ENCODE data around the gene CELSR1.

GRCh38 chr22:46458525-46458924 lies 78.9 kb downstream of the CELSR1 start:
- TF ChIP-seq TOX (CRISPR knock-in tag; IDR thresholded peaks at IDR 0.05; ENCODE audit: borderline replicate concordance) (no peak), ZFP3 (CRISPR knock-in tag; IDR thresholded peaks at IDR 0.05) (no peak), ESRRG (CRISPR knock-in tag; IDR thresholded peaks at IDR 0.05) (no peak), ZFP30 (CRISPR knock-in tag; IDR thresholded peaks at IDR 0.05) (no peak), ARNTL (CRISPR knock-in tag; IDR thresholded peaks at IDR 0.05; ENCODE audit: borderline replicate concordance, low read depth) (no peak), PATZ1 (CRISPR knock-in tag; IDR thresholded peaks at IDR 0.05; ENCODE audit: borderline replicate concordance) (no peak), RARB (CRISPR knock-in tag; IDR thresholded peaks at IDR 0.05) (no peak), SNAI2 (CRISPR knock-in tag; IDR thresholded peaks at IDR 0.05) (no peak), GLIS3 (CRISPR knock-in tag; IDR thresholded peaks at IDR 0.05) (no peak), CREB5 (CRISPR knock-in tag; IDR thresholded peaks at IDR 0.05; ENCODE audit: low read depth) (no peak), TCF4 (CRISPR knock-in tag; IDR thresholded peaks at IDR 0.05; ENCODE audit: borderline replicate concordance) (no peak), ZNF8 (CRISPR knock-in tag; IDR thresholded peaks at IDR 0.05) (no peak)
